ENCODE results near the gene GRIP2.

GRIP2 gene

GRCh38 chr3:14539742-14540491 lies at the start of gene GRIP2:
Gene GRIP2, minus strand, starts transcription at chr3:14540342. Its CDS starts 34 bp downstream, at chr3:14540308.
- no peak for DNase-seq

- no peak for DNase-seq
These were observed 48.4 kb upstream of the GRIP2 start for GRCh38 chr3:14588425-14589112.

GRCh38 chr3:14587740-14588360 lies 47.7 kb upstream of the GRIP2 start:
- DNase-seq: no peak

- DNase-seq: no peak
These were observed 46.5 kb upstream of the GRIP2 start for GRCh38 chr3:14586611-14587010.

- DNase-seq: no peak
These were observed 43.5 kb upstream of the GRIP2 start for GRCh38 chr3:14583548-14584091.

- no peak for DNase-seq
These were observed 41.9 kb upstream of the GRIP2 start for GRCh38 chr3:14582045-14582410.

GRCh38 chr3:14581334-14582044 lies 41.3 kb upstream of the GRIP2 start:
- DNase-seq: no peak

- no peak for DNase-seq
These were observed 37.8 kb upstream of the GRIP2 start for GRCh38 chr3:14577897-14578296.

GRCh38 chr3:14576163-14576562 lies 36.0 kb upstream of the GRIP2 start:
- no peak for DNase-seq

- no peak for DNase-seq
These were observed 34.0 kb upstream of the GRIP2 start for GRCh38 chr3:14574183-14574582.

GRCh38 chr3:14573706-14574105 lies 33.6 kb upstream of the GRIP2 start:
- no peak for DNase-seq

GRCh38 chr3:14570864-14571263 lies 30.7 kb upstream of the GRIP2 start:
- no peak for DNase-seq

- DNase-seq: no peak
These were observed 29.9 kb upstream of the GRIP2 start for GRCh38 chr3:14570089-14570488.

GRCh38 chr3:14569474-14570000 lies 29.4 kb upstream of the GRIP2 start:
- DNase-seq: no peak

- no peak for DNase-seq
These were observed 28.1 kb upstream of the GRIP2 start for GRCh38 chr3:14568269-14568668.

- DNase-seq: no peak
These were observed 26.7 kb upstream of the GRIP2 start for GRCh38 chr3:14566812-14567211.

- no peak for DNase-seq
These were observed 25.9 kb upstream of the GRIP2 start for GRCh38 chr3:14565868-14566588.

- no peak for DNase-seq
These were observed 24.6 kb upstream of the GRIP2 start for GRCh38 chr3:14564741-14565140.

GRCh38 chr3:14563946-14564539 lies 23.9 kb upstream of the GRIP2 start:
- DNase-seq: no peak

- no peak for DNase-seq
These were observed 22.2 kb upstream of the GRIP2 start for GRCh38 chr3:14562121-14562890.

All from stimulated activated CD4-positive, alpha-beta T cell treated with anti-CD3 and anti-CD28 coated beads, Interleukin-12 subunit alpha, Interleukin-12 subunit beta, amount 100 ng/mL, for 4 hours (primary cell).